HG02852 (cell line): ENCODE results near the gene MMEL1.
"Not testable (repeated sequence)": the region's sequence is repeated elsewhere in the genome, so short reads cannot be mapped to it uniquely, and the experiment has no call there.

Source experiments
- ATAC-seq: cut with Tn5 transposase; IDR thresholded peaks from one replicate; pipeline ENCODE4 v1.9.1; 2021; ENCODE audit warnings: mild to moderate bottlenecking, moderate library complexity; ENCODE audit not compliant: unreplicated experiment

The MMEL1 gene, protein sequence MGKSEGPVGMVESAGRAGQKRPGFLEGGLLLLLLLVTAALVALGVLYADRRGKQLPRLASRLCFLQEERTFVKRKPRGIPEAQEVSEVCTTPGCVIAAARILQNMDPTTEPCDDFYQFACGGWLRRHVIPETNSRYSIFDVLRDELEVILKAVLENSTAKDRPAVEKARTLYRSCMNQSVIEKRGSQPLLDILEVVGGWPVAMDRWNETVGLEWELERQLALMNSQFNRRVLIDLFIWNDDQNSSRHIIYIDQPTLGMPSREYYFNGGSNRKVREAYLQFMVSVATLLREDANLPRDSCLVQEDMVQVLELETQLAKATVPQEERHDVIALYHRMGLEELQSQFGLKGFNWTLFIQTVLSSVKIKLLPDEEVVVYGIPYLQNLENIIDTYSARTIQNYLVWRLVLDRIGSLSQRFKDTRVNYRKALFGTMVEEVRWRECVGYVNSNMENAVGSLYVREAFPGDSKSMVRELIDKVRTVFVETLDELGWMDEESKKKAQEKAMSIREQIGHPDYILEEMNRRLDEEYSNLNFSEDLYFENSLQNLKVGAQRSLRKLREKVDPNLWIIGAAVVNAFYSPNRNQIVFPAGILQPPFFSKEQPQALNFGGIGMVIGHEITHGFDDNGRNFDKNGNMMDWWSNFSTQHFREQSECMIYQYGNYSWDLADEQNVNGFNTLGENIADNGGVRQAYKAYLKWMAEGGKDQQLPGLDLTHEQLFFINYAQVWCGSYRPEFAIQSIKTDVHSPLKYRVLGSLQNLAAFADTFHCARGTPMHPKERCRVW

DNA sequence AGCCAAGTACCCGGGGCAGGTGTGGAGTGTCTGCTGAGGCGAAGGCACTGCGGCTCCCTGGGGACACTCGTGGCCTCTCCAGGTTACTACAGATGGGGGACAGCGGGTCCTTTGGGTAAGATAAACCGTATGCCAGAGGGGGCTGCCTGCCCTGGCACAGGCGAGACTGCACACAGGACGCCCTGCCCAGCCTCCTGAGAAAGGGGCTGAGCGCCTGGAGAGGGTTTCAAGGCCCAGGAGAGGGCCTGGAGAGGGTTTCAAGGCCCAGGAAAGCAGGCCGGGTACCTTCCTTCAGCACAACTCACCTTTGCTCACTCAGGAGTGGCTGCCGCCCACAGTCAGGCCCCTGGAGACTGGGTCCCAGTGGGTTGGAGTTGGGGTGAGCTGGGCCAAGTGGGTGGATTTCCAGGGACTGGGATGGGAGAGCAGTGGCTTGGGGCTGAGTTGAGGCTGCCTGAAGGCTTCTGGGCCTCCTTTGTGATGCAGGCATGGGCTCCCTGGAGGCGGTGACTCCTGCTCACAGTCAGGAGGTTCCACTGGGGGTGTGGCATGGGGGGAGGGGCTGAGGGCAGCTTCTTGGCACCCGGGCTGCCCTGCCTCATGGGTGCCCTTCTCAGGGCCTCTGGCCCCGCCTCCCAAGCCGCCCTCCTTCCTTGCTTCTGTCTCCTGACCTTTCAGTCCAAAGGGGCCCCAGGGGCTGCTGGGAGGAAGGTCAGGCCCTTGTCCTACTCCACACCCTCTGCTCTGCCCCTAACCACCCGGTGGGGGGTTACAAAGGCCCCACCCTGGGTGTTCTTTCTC, at the start of gene MMEL1:
Gene MMEL1 (minus strand): TSS at position 456 of the 801 bp plus-strand sequence. CDS start 3,532 bp downstream, outside the sequence.
- no peak for ATAC-seq

- not testable (repeated sequence) for ATAC-seq
These were observed 43.9 kb upstream of the MMEL1 start for GRCh38 chr1:2676726-2677125.

DNA sequence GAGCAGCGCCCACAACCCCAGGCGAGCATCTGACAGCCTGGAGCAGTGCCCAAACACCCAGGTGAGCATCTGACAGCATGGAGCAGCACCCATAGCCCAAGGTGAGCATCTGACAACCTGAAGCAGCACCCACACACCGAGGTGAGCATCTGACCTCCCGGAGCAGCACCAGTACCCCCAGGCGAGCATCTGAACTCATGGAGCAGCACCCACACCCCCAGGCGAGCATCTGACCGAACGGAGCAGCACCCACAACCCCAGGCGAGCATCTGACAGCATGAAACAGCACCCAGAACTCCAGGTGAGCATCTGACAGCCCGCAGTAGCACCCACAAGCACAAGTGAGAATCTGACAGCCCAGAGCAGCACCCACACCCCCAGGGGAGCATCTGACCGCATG, 38.8 kb upstream of the MMEL1 start:
- not testable (repeated sequence) for ATAC-seq

DNA sequence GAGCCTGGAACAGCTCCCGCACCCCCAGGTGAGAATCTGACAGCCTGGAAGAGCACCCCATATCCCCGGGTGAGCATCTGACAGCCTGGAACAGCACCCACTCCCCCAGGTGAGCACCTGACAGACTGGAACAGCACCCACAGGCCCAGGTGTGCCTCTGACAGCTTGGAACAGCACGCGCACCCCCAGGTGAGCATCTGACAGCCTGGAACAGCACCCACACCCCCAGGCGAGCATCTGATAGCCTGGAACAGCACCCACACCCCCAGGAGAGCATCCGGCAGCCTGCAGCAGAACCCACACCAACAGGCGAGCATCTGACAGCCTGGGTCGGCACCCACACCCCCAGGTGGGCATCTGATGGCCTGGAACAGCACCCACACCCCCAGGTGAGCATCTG, 27.0 kb upstream of the MMEL1 start:
- ATAC-seq = not testable (repeated sequence)

DNA sequence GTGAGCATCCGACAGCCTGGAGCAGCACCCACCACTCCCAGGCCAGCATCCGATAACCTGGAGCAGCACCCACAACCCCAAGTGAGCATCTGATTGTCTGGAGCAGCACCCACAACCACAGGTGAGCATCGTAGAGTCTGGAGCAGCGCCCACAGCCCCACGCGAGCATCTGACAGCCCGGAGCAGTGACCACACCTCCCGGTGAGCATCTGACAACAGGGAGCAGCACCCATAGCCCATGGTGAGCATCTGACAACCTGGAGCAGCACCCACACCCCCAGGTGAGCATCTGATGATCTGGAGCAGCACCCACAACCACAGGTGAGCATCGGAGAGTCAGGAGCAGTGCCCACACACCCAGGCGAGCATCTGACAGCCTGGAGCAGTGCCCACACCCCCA, 25.1 kb upstream of the MMEL1 start:
- ATAC-seq = not testable (repeated sequence)

DNA sequence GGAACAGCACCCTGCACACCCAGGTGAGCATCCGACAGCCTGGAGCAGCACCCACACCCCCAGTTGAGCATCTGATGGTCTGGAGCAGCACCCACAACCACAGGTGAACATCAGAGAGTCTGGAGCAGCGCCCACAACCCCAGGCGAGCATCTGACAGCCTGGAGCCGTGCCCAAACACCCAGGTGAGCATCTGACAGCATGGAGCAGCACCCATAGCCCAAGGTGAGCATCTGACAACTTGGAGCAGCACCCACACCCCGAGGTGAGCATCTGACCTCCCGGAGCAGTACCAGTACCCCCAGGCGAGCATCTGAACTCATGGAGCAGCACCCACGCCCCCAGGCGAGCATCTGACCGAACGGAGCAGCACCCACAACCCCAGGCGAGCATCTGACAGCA, 24.3 kb upstream of the MMEL1 start:
- ATAC-seq = not testable (repeated sequence)

DNA sequence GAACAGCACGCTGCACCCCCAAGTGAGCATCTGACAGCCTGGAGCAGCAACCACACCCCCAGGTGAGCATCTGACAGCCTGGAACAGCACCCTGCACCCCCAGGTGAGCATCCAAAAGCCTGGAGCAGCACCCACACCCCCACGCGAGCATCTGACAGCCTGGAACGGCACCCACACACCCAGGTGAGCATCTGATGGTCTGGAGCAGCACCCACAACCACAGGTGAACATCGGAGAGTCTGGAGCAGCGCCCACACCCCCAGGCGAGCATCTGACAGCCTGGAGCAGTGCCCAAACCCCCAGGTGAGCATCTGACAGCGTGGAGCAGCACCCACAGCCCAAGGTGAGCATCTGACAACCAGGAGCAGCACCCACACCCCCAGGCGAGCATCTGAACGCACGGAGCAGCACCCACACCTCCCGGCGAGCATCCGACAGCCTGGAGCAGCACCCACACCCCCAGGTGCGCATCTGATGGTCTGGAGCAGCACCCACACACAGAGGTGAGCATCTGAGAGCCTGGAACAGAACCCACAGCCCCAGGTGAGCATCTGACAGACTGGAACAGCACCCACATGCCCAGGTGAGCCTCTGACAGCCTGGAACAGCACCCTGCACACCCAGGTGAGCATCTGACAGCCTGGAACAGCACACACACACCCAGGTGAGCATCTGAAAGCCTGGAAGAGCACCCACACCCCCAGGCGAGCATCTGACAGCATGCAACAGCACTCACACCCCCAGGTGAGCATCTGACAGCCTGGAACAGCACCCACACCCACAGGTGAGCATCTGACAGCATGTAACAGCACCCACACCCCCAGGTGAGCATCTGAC, 23.0 kb upstream of the MMEL1 start:
- not testable (repeated sequence) for ATAC-seq

DNA sequence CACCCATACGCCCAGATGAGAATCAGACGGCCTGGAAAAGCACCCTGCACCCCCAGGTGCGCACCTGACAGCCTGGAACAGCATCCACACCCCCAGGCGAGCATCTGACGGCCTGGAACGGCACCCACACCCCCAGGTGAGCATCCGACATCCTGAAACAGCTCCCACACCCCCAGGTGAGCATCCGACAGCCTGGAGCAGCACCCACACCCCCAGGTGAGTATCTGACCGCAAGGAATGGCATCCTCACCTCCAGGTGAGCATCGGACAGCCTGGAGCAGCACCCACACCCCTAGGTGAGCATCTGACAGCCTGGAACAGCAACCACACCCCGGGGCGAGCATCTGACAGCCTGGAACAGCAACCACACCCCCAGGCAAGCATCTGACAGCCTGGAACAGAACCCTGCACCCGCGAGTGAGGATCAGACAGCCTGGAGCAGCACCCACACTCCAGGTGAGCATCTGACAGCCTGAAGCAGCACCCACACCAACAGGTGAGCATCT, 21.7 kb upstream of the MMEL1 start:
- not testable (repeated sequence) for ATAC-seq

- ATAC-seq = not testable (repeated sequence)
These were observed 21.1 kb upstream of the MMEL1 start for GRCh38 chr1:2653741-2654442.

- not testable (repeated sequence) for ATAC-seq
These were observed 20.2 kb upstream of the MMEL1 start for GRCh38 chr1:2652926-2653571.

GRCh38 chr1:2652152-2652925, 19.5 kb upstream of the MMEL1 start:
- ATAC-seq = not testable (repeated sequence)

DNA sequence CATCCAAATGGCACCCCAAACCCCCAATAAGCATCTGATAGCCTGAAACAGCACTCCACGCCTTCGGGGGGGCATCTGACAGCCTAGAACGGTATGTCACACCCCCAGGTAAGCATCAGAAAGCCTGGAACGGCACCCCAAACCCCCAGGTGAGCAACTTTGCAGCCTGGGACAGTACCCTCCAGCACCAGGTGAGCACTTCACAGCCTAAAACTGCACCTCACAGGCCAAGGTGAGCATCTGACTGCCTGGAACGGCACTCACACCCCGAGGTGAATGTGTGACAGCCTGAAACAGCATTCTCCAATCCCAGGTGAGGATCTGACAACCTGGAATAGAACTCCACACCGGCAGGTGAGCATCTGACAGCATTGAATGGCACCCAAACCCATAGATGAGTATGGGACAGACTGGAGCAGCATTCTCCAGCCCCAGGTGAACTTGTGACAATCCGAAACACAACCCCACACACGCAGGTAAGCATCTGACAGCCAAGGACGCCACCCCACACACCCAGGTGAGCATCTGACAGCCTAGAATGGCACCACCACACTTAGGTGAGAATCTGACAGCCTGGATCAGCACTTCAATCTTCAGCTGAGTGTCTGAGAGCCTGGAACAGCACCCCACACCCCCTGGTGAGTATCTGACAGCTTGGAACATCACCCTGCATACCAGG, 18.3 kb upstream of the MMEL1 start:
- no peak for ATAC-seq

- no peak for ATAC-seq
These were observed 14.0 kb upstream of the MMEL1 start for GRCh38 chr1:2646837-2647236.

DNA sequence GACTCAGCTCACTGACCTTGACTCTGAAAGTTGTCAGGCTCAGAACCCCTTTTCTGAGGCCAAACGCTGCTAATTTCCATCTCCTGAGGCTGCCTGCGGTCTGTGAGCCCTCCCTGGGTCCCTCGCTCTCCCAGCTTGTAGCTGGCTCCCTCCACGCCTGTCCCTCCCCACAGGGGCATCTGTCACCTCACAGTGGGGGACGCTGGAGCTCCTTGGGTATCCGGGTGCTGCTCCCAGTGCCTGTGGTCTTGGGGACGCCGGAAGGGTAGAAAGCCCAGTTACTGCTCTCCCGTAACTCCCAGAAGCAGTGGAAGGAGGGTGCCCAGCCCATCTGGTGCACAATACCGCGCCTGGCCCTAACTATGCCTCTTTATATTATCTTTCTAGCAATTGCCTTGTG, 13.0 kb upstream of the MMEL1 start:
- no peak for ATAC-seq

GRCh38 chr1:2645143-2645542, 12.3 kb upstream of the MMEL1 start:
- no peak for ATAC-seq

- no peak for ATAC-seq
These were observed 11.8 kb upstream of the MMEL1 start for GRCh38 chr1:2644591-2645101.

- no peak for ATAC-seq
These were observed 11.4 kb upstream of the MMEL1 start for GRCh38 chr1:2644171-2644570.
